SIG-M5 treated with dmso at 0.1 percent for 504 hours (cell line): ENCODE data around the gene WDR44.

ENCODE experiments used
- DNase-seq: peaks from one replicate; lab custom pipeline; 2025; ENCODE audit not compliant: unreplicated experiment; lab: John Stamatoyannopoulos, UW

WDR44 gene

DNA sequence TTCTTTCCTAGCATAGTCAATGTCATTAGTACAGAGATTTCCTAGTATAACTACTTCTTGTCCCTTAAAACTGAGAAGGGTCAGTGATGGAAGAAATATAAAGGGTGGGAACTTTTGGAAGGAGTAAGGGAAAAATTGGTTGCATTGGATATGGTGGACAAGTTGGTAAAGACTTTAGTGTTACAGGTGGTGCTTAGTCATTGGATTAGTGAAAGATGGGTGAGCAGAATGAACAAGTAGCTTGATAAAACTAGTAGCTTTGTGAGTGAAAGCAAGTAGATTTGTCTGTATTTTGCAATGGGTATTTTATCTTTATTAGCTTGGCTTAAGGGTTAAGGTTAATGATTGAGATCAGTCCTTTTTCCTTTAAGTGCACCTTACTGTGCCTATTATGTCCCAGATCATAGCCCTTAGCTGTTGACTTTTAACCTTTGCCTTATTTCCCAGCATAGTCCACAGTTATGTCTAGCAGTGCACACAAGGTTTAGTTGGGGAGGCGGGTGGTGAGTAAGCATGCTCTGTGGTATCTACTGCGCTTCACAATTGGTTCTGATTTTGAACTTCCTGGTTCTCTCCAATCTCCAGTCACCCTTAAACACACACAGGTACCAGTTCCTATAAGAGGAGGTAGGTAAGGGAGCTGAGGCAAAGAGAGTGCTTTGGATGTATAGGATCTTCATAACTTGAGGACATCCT lies 9.5 kb downstream of the WDR44 start:
- no peak for DNase-seq

DNA sequence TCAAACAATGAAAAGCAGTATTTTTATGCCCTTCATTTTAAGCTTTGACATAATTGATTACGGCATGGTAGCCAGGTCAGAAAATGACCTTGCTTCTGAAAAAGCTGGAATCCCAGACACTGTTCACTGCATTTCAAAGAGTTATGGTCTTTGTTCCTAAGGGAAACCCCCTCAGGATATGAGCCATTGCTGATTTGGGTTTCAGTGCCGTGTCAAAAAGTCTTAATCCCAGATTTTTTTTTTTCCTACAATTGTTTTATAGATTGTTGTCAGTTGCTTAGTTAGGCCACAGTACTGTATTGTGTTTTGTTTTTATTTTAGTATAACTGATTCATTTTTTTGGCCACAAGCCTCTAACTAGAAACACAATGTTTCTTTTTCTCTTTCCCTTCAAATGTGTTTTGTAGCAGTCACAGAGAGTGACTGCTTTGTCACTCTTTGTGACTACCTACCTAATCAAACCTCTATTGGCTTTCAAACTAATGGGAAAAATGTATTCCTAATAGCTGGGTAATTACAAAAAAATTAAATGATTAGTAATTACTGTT lies 10.3 kb downstream of the WDR44 start:
- DNase-seq, result no peak

DNA sequence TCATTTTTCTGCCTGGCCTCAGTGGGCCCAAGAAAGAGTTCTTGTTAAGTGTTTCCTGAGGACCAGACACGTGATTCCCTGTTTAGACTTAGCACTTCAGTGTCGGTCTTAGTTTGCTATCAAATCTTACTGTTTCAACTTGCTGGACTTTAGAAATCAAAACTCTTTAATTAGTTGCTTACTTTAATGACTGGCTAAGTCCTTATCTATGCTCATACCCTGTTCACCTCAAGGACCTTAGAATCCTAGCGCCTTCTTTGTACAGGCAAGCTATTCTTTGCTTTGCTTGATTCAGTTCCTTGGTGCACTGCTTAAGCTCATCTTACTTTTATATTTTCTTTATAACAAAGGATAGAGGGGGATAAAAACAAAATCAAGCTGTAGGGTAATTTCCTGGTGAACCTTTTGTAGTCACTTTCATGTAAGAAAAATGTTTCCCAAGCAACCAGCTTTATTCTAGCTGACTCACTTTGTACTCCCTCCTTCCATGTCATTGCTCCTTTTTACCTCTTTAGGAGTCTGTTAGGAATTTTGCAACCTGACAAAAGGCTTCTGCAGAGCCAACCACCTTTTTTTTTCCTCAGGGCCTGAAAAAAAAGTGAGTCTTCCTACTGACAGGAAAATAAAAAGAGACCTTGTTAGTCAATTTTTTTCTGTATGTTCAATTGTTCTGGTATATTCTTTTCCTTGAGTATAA lies 14.7 kb downstream of the WDR44 start:
- no peak for DNase-seq

DNA sequence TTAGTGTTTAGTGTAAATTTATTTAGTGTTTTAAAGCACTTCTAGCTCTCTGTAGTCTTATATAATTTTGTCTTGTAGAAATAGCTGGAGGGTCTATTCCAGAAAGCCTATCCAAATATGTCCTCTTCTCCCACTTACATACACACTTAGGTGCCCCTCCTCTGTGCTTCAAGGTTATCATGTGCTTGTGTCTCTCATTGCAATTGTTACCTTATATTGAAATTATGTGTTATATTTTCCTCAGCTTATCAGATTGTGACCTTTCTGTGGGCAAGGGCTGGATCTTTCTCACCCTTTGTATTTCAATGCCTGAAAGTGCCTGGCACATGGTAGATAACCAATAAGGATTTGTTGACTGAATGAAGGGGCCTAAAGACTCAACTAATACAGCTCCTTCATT lies 18.4 kb downstream of the WDR44 start:
- no peak for DNase-seq

DNA sequence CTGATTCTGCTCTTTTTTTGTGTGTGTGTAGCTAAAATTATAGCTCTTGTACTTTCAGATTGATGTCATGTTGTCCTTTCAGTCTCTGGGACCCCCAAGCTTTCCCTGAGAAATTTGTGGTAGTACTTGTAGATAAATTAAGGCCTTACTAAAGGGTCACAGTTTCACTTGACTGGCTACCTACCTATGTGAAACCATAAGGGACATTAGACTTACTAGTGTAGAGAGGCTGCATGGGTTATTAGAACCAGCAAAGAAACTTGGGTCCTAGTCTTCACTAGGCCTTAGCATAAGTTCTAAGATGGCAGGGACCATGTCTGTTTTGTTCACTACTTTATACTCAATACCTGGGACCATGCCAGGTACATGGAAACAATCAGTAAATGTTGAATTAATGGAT lies 21.4 kb downstream of the WDR44 start:
- no peak for DNase-seq

DNA sequence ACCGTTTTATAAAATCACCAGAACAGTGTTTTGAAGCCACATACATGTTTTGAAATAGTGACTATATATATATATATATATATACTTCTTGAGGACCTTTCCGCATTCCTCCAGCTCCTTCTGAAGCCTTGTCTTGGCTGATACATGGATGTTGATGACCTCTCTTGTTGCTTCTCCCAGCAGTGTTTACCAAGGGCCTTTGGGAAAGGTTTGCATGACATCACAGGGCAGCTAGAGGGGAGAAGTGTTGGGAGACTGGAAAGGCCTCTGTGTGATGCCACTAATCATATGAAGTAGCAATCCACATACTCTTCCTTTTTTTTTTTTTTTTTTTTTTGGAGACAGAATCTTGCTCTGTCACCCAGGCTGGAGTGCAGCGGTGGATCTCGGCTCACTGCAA lies 22.5 kb downstream of the WDR44 start:
- no peak for DNase-seq

DNA sequence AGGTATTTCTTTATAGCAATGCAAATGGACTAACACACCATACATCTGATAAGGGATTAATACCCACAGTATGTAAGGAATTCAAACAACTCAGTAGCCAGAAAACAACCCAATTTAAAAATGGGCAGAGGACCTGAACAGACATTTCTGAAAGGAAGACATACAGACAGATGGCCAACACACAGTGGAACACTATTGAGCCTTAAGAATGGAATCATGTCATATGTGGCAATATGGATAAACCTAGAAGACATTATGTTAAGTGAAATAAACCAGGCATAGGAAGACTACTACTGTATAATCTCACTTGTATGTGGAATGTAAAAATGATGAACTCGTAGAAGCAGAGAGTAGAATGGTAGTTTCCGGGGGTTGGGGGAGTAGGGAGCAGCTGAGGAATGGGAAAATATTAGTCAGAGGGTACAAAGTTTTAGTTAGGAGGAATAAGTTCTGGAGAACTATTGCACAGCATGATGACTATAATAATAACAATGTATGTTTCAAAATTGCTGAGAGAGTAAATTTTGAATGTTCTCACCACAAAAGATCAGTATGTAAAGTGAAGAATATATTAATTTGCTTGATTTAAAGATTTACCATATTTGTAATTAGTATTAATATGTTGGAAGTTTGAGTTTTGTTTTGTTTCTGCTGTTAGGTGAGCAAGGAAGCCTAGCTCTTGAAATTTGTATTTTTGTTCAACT lies 25.2 kb downstream of the WDR44 start:
- no peak for DNase-seq

DNA sequence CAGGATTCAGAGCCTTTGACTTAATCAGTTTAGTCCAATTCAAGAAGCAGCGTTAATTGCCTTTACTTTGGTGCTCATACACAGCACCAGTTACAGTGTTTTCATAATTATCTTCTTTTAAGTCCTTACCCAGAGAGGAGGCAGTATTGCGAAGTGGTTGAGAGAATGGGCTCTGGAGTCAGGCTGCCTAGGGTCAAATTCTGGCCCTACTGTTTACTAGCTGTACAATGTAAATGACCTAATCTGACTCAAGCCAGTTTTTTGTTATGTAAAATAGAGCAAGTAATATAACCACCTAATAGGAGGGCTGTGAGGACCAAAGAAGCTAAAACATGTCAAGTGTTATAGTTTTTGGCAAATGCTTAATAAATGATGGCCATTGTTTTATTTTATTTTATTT lies 27.6 kb downstream of the WDR44 start:
- DNase-seq, result no peak

DNA sequence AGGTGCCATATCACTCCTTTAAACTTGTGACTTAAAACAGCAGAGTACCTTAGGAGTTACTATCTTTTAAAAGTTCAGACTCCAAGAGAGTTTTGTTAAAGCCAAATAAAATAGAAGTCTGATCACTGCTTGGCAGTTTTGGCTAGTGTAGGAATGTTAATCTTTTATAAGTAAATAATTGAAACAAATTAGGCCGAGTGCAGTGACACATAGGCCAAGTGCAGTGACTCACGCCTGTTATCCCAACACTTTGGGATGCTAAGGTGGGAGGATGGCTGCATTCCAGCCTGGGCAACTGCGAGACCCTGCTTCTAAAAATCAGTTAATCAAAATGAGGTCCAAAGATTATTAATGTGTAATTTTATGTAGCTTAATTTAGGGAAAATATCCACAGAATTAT lies 37.2 kb downstream of the WDR44 start:
- no peak for DNase-seq

DNA sequence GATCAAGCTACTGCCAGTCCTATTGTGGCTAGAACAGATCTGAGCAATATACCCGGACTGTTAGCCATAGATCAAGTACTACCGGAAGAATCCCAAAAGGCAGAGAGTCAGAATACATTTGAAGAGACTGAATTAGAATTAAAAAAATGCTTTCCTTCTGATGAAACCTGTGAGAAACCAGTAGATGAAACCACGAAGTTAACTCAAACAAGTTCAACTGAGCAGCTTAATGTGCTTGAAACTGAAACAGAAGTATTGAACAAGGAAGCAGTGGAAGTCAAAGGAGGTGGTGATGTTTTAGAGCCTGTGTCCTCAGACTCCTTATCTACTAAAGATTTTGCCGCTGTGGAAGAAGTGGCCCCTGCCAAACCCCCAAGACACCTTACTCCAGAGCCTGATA lies 46.8 kb downstream of the WDR44 start:
- DNase-seq, result no peak

DNA sequence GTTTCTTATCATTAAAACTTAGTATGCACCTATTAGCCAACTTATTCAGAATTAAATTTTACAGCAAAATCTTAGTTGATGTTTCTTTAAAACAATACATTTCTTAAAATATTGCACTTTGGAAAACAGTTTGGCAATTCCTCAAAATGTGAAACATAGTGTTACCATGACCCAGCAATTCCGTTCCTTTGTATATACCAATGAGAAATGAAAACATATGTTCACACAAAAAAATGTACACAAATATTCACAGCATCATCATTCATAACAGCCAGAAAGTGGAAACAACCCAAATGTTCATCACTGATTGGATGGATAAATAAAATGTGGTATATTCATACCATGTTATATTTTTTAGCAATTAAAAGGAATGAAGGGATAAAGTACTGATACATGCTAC lies 50.2 kb downstream of the WDR44 start:
- DNase-seq, result no peak

DNA sequence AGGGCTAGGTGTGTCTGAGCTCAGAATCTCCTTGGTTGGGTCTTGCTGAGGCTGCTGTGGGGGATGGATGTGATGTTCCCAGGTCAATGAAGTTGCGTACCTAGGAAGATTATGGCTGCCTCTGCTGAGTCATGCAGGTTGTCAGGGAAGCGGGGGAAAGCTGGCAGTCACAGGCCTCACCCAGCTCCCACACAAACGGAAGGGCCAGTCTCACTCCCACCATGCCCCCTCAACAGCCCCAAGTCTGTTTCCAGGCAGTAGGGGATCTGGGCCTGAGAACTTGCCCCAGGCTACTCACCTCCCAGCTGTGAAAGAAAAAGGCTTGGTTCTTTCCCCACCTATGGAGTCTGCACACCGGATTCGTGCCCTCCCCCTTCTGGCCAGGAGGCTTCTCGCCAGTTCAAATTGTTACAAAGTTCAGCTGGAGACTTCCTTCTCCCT lies 72.9 kb downstream of the WDR44 start:
- no peak for DNase-seq

DNA sequence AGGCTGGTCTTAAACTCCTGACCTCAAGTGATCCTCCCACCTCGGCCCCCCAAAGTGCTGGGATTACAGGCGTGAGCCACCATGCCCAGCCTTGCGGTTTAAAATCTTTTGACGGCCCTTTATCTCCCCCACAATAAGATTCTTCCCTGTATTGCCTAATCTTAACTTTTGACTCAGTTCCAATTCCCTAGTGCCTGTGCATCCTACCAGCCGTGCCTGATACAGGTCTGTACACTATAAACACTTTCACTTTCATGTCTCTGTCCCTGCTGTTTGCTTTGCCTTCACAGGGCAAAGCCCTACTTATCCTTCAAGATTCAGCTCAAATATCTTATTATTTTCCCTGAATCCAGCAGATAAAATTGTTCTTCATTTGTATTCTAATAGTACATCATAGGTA lies 74.6 kb downstream of the WDR44 start:
- DNase-seq, result no peak

DNA sequence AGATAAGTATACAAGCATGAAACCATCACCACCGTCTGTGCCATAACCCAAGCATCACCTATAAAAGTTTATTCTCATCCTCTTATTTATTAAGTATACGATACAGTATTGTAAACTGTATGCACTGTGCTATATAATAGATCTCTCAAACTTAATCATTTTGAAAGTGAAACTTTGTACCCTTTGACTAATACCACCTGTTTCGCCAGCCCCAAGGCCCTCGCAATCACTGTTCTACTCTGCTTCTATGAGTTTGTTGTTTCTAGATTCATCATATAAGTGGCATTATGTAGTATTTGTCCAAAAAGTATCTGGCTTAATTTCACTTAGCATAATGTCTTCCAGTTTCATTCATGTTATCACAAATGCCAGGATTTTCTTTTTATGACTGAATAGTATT lies 77.7 kb downstream of the WDR44 start:
- DNase-seq, result no peak

DNA sequence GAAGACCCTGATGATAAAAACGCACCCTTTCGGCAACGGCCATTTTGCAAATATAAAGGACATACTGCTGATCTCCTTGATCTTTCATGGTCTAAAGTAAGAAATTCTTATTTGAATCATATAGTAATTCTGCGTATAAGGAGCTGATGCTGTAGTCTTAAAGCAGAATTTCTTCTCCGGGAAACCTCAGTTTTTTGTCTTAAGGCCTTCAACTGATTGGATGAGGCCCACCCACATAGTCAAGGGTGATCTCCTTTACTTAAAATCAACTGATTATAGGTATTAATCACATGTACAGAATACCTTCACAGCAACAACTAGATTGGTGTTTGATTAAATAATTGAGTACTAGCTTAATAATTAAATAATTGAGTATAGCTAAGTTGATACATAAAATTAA lies 86.9 kb downstream of the WDR44 start:
- DNase-seq, result no peak

DNA sequence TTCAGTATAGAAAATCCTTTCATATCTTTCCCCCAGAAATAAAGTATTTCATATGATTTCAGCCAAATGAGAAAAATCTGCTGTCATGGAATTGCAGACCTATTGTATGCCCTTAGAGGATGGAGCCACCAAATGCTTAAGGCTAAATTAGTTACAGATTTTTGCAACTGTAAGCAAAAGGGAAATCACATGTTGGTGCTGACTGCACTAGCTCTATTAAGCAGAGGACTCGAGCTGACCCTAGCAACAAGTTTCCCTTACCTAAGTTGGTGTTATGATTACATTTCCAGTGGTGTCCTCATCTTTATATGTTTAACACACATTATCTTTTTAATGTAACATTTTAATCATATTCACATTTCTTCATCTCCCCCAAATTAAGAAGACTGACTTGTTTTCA lies 91.4 kb downstream of the WDR44 start:
- DNase-seq, result no peak

DNA sequence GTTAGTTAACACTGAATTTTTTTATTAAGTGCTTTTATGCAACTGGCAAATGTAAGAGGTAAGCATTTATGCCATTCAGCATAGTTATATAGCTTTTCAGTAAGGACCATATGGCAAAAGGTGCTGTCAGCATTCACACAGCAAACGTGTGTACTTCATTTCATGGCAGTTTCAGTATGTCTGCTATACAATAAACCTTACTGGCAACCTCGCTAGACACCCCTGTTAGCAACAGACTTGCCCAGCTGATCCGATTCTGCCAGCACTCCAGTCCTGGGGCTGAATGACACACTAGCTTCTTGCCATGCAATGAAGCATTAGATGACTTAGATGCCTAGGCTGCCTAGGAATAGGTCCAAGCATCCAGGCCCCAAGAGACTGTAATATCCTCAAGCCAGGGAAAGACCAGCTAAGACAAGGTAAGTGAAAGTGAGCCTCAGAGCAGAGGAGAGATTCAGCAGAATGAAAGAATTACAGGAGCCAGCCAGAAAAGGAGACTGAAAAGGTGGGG lies 102.4 kb downstream of the WDR44 start:
- DNase-seq, result no peak

DNA sequence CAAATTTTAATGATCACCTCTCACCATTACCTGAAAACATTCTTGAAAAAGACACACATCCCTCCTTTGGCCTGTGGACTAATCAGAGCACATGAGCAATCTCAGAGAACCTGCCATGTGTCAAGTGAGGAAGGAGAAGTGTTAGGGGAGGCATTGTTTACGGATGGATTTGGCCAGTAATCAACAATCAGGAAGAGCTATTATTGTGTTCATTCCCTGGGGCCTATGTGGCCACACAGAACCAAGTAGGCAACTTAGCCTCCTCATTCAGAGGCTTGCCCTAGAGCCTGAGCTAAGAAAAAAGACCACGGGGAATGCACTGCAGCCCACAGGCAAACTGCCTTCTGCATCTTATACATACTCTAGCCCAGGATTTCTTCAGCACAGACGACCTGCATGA lies 109.1 kb downstream of the WDR44 start:
- no peak for DNase-seq

DNA sequence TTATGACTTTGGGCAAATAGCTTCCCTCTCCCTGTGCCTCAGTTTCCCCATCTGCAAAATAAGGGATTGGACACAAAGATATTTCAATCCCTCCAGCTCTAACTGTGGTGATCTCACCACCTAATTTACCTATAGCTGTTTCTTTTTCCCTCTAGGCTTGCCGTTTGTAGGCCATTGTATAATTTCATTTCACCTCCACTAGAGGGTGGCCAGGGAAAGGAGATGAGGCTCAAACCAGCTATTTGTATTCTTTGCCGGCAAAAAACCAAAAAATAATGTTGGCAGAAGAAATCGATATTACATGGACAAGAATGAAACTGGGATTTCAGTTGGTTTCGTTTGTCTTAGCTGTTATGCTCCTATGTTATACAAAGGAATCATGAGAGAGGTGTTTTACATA lies 113.6 kb downstream of the WDR44 start:
- DNase-seq, result peak; percentile 41

DNA sequence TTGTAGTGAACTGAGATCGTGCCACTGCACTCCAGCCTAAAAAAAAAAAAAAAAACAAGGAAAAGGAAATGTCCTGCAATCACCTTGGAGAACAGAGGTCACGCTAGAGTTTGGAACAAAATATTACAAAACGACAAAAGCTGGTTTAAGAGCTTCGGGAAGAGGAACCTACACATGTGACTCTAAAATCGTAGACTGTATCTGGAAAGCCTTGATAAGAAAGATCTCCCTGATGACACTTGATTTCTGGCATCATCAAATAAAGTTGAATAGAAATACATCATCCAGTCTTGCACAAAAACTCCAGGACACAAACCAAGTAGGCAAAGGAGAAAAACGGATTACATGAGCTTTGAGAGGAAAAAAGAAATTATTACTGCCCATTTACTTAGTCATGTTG lies 118.6 kb downstream of the WDR44 start:
- DNase-seq, result no peak

DNA sequence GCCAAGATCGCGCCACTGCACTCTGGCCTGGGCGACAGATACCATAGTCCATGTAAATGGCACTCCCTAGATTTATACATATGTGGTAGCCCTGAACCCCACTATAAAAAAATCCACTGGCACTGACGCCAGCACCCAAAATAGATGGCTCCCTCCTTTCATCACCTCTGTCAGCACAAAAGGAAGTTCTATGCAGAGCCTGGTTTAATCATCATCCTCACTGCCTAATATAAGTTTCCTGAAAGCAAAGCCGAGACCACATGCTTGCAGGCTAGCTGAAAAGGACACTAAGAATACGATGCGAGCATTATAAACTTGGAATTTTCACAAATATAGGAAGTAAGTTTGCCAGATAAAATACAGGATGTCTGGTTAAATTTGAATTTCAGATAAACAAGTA lies 122.2 kb downstream of the WDR44 start:
- DNase-seq, result peak; percentile 2
